Ecto neural progenitor cell (in vitro differentiated cells): ENCODE measurements around the gene LZIC.
A peak's percentile ranks its signal among the peaks of the same experiment; 100 is the strongest.
"Not testable (repeated sequence)": the region's sequence is repeated elsewhere in the genome, so short reads cannot be mapped to it uniquely, and the experiment has no call there.

Source experiments
- DNase-seq: peaks from one replicate; pipeline ENCODE4 v3.0.0-alpha.2; 2018; ENCODE audit warnings: low spot score

LZIC gene

GRCh38 chr1:9942939-9943788 is at the start of gene LZIC, which contains the start of gene NMNAT1:
Gene LZIC (minus strand): TSS chr1:9943391. CDS start chr1:9936619, 6,772 bp downstream.
Gene NMNAT1 (plus strand): TSS chr1:9943475. CDS start chr1:9972074, 28,599 bp downstream.
- peak; percentile 95 for DNase-seq

- DNase-seq = no peak
Observed at GRCh38 chr1:9992910-9993309, 49.7 kb upstream of the LZIC start.

GRCh38 chr1:9990944-9991343 is 47.8 kb upstream of the LZIC start:
- no peak for DNase-seq

GRCh38 chr1:9989773-9990172 is 46.6 kb upstream of the LZIC start:
- DNase-seq = no peak

- no peak for DNase-seq
Observed at GRCh38 chr1:9985001-9985400, 41.8 kb upstream of the LZIC start.

GRCh38 chr1:9984253-9984652 is 41.1 kb upstream of the LZIC start:
- DNase-seq = no peak

GRCh38 chr1:9960706-9961562 is 17.7 kb upstream of the LZIC start:
- DNase-seq = peak; percentile 61

- DNase-seq = no peak
Observed at GRCh38 chr1:9960011-9960410, 16.8 kb upstream of the LZIC start.

GRCh38 chr1:9957726-9958125 is 14.5 kb upstream of the LZIC start:
- DNase-seq = no peak

- DNase-seq = no peak
Observed at GRCh38 chr1:9946315-9946714, 3.1 kb upstream of the LZIC start.

- no peak for DNase-seq
Observed at GRCh38 chr1:9942399-9942938, 722 bp downstream of the LZIC start.

- DNase-seq = peak; percentile 63
Observed at GRCh38 chr1:9929431-9930385, 13.5 kb downstream of the LZIC start.

GRCh38 chr1:9927259-9927658 is 15.9 kb downstream of the LZIC start:
- DNase-seq = no peak

- no peak for DNase-seq
Observed at GRCh38 chr1:9922342-9922741, 20.8 kb downstream of the LZIC start.

GRCh38 chr1:9920606-9921005 is 22.6 kb downstream of the LZIC start:
- no peak for DNase-seq

GRCh38 chr1:9917901-9918300 is 25.3 kb downstream of the LZIC start:
- no peak for DNase-seq

GRCh38 chr1:9917495-9917894 is 25.7 kb downstream of the LZIC start:
- not testable (repeated sequence) for DNase-seq

GRCh38 chr1:9916452-9916851 is 26.7 kb downstream of the LZIC start:
- DNase-seq = no peak

- DNase-seq = no peak
Observed at GRCh38 chr1:9914610-9914937, 28.6 kb downstream of the LZIC start.

GRCh38 chr1:9912264-9912936 is 30.8 kb downstream of the LZIC start:
- DNase-seq = no peak
